ENCODE measurements around the gene DIP2C. TPM values are rescaled to one million over a fixed set of nuclear protein-coding genes. Genes with fewer than 3 reads are reported as not detected.
A peak's percentile ranks its signal among the peaks of the same experiment; 100 is the strongest.
"Not testable (repeated sequence)": the region's sequence is repeated elsewhere in the genome, so short reads cannot be mapped to it uniquely, and the experiment has no call there.

Gene DIP2C
- total and polyA plus RNA-seq, 3 donors from 2014 or later, result 14.9 to 43.4 (median 30.1) TPM

DNA sequence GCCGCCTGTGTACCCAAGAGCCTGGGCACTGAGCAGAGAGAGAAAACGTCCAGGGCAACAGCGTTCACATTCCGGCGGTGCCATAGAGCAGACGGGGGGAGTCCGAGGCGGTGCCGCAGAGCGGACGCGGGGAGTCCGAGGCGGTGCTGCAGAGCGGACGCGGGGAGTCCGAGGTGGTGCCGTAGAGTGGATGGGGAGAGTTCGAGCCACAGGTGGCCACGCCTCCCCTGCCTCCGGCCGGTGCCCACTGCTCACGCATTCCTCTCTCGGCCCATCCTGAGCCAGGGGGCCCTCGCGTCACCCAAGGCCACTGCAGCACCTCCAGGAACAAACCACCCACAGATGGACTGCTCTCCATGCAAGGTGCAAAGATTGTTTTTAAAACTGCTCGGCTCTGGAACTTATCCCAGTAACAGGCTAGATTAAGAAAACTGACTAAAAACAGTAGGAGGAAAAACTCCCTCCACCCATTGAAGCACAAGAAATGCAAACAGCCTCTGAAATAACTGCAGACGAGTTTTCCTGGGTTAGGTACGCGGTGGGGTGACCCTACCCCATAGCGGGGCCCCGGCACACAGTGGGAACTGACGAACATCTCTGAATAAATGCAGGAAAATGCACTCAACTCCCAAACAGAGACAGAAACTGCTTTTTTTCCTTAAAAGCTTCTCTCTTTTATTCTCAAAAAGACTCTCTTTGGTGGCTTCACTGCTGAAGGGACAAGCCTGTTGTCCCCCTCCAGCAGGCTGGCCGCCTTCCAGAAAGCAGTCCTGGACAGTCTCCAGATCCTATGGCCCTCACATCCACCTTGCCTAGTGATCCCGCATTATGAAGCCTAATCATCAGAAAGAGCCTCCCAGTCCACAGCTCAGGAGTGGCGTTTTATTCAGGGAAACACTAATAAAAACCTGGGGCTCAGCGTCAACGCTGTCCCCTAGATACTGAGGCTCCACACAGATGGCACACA, 55.9 kb downstream of the DIP2C start:
- peak; percentile 51 for DNase-seq

DNA sequence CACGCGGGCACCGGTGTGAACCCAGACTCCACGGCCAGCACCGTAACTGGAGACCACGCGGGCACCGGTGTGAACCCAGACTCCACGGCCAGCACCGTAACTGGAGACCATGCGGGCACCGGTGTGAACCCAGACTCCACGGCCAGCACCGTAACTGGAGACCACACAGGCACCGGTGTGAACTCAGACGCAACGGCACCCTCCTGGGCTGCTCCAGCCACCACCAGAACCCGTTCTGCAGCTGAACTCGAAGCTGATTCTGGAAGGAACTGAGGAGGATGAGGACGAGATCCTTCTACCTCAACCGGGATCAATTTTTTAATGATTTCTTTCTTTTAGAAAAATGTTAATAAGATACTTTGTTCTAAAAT, 56.7 kb downstream of the DIP2C start:
- H3K27ac ChIP-seq; H3K9me3 ChIP-seq; DNase-seq; intact Hi-C loops (cut with DNase I; ENCODE audit: low total_unique reads); H3K4me3 ChIP-seq; H3K36me3 ChIP-seq (ENCODE audit: low read depth, missing control alignments); H3K4me1 ChIP-seq; H3K27me3 ChIP-seq: not testable (repeated sequence)
- 72 to 92% methylated on average over 7 to 11 of the region's 21 CpGs for WGBS, 2 donors

More for the DNA sequence above, 55.9 kb downstream of the DIP2C start:
- TF ChIP-seq POLR2A (IDR thresholded peaks at IDR 0.05), result no peak
- TF ChIP-seq, protein P1, sequence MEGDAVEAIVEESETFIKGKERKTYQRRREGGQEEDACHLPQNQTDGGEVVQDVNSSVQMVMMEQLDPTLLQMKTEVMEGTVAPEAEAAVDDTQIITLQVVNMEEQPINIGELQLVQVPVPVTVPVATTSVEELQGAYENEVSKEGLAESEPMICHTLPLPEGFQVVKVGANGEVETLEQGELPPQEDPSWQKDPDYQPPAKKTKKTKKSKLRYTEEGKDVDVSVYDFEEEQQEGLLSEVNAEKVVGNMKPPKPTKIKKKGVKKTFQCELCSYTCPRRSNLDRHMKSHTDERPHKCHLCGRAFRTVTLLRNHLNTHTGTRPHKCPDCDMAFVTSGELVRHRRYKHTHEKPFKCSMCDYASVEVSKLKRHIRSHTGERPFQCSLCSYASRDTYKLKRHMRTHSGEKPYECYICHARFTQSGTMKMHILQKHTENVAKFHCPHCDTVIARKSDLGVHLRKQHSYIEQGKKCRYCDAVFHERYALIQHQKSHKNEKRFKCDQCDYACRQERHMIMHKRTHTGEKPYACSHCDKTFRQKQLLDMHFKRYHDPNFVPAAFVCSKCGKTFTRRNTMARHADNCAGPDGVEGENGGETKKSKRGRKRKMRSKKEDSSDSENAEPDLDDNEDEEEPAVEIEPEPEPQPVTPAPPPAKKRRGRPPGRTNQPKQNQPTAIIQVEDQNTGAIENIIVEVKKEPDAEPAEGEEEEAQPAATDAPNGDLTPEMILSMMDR (IDR thresholded peaks at IDR 0.05), result no peak
- Histone ChIP-seq H3K27ac (no peak overlapping the region), H3K9me3 (no peaks in the 10 kb centered on the region), H3K27me3 (no peaks in the 10 kb centered on the region), H3K4me3 (no peak overlapping the region), H3K4me1 (peaks cover 10% of the 10 kb centered on the region), H3K36me3 (ENCODE audit: low read depth, missing control alignments) (no peaks in the 10 kb centered on the region)
- WGBS, 2 donors, result 68 to 77% methylated on average over 39 of the region's 39 CpGs
- intact Hi-C loops (cut with DNase I; ENCODE audit: low total_unique reads), result no loop called here

DNA sequence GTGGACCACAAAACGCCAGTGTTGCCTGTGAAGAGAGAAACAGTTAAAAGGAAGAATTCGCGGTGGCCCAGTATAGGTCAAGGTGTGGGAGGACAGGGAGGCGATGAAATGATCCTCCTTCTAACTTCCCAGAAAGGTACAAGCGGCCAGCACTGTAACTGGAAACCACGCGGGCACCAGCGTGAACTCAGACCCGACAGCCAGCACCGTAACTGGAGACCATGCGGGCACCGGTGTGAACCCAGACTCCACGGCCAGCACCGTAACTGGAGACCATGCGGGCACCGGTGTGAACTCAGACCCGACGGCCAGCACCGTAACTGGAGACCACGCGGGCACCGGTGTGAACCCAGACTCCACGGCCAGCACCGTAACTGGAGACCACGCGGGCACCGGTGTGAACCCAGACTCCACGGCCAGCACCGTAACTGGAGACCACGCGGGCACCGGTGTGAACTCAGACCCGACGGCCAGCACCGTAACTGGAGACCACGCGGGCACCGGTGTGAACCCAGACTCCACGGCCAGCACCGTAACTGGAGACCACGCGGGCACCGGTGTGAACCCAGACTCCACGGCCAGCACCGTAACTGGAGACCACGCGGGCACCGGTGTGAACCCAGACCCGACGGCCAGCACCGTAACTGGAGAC, 57.2 kb downstream of the DIP2C start:
- 80 to 86% methylated on average over 8 to 18 of the region's 51 CpGs for WGBS, 2 donors
- H3K27ac ChIP-seq; H3K36me3 ChIP-seq (ENCODE audit: low read depth, missing control alignments); H3K27me3 ChIP-seq; H3K9me3 ChIP-seq; H3K4me3 ChIP-seq; intact Hi-C loops (cut with DNase I; ENCODE audit: low total_unique reads); DNase-seq; H3K4me1 ChIP-seq: not testable (repeated sequence)

DNA sequence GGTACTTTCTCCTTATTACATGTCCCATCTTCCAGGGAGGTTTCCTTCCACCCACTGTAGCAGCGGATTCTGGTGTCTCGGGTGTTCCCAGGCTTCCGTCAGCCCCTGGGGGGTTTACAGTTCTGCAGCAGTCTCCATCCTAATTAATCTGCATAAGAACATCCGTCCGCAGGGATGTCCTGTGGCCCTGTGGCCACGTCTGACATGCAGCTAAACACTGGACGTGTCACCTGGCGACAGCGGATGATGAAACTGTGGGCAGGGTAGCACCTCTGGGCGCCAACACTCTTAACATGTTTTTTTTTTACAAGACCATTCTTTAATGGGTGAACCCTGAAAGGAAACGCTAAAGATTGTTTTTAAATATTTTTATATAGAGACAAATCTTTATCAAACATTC, 58.2 kb downstream of the DIP2C start:
- no peaks in the 10 kb centered on the region for H3K9me3 ChIP-seq
- no peaks in the 10 kb centered on the region for H3K36me3 ChIP-seq (ENCODE audit: low read depth, missing control alignments)
- WGBS, 2 donors, result 96 to 97% methylated on average over 11 of the region's 11 CpGs
- H3K27ac ChIP-seq, result no peak overlapping the region
- no peak overlapping the region for H3K4me3 ChIP-seq
- no peak for DNase-seq
- peaks cover 10% of the 10 kb centered on the region for H3K4me1 ChIP-seq
- intact Hi-C loops (cut with DNase I; ENCODE audit: low total_unique reads), result no loop called here
- TF ChIP-seq, protein P1 (IDR thresholded peaks at IDR 0.05), result no peak
- no peak for TF ChIP-seq POLR2A (IDR thresholded peaks at IDR 0.05)
- H3K27me3 ChIP-seq, result no peaks in the 10 kb centered on the region

DNA sequence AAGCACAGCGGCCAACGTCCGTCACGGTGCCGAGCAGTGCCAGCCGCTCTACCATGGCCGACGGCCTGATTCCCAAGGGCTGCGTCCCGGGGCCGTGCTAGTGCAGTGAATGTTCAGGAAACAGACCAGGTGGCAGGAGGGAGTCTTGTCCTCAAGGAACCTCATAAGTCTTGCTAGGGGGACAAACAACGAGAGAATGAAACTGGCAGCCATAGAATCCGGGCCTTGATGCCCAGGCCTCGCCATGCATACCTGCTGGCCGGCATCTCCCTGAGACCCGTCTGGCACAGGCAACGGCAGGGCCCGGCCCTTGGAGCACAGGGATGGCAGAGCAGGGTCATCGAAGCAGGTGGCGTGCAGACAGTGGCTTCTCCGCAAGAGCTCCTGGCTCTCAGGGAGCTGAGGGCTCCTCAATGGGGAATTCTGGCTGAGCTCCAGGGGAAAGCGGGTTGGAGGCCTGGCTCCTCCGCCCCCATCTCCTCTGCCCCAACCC, 58.8 kb downstream of the DIP2C start:
- Histone ChIP-seq H3K27ac (no peak overlapping the region), H3K36me3 (ENCODE audit: low read depth, missing control alignments) (no peaks in the 10 kb centered on the region), H3K4me3 (no peak overlapping the region), H3K4me1 (peaks cover 15% of the 10 kb centered on the region), H3K9me3 (no peaks in the 10 kb centered on the region), H3K27me3 (no peaks in the 10 kb centered on the region)
- DNase-seq, result no peak
- intact Hi-C loops (cut with DNase I; ENCODE audit: low total_unique reads), result no loop called here
- WGBS, 2 donors, result 89 to 94% methylated on average over 20 to 21 of the region's 23 CpGs
- no peak for TF ChIP-seq POLR2A (IDR thresholded peaks at IDR 0.05)
- TF ChIP-seq, protein P1 (IDR thresholded peaks at IDR 0.05), result no peak

All from testis (tissue), 3 donors.